OCI-LY1 (cell line): ENCODE data around the gene CDC34.

Source experiments
- EZH2 ChIP-seq: fragments of 200-600 bp; sonication (generic), shearing (Covaris generic); IDR thresholded peaks from 2 replicates; pipeline ENCODE4 v1.8.0; 2017; ENCODE audit warnings: borderline replicate concordance, mixed run types, mild to moderate bottlenecking, antibody characterized with exemption, low read length, moderate library complexity, mixed read lengths
- TF ChIP-seq, protein P1 (sequence below): fragments of 200-600 bp; sonication (generic), shearing (Covaris generic); IDR thresholded peaks from 2 replicates; pipeline ENCODE4 v1.5.1; 2017; ENCODE audit warnings: mild to moderate bottlenecking, antibody characterized with exemption, low read length, moderate library complexity, mixed read lengths

DNA sequence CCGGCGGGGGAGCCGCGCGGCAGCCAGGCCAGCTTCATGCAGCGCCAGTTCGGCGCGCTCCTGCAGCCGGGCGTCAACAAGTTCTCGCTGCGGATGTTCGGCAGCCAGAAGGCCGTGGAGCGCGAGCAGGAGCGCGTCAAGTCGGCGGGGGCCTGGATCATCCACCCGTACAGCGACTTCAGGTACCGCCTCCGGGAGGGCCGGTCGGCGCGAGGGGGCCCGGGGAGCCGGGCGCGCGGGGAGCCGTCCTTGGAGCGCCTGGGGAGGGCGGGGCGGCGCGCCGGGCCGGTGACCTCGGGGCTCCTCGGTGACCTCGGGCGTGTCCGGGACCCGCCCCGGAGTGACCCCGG, 58.8 kb downstream of the CDC34 start:
- TF ChIP-seq EZH2: no peak
- TF ChIP-seq, protein P1, sequence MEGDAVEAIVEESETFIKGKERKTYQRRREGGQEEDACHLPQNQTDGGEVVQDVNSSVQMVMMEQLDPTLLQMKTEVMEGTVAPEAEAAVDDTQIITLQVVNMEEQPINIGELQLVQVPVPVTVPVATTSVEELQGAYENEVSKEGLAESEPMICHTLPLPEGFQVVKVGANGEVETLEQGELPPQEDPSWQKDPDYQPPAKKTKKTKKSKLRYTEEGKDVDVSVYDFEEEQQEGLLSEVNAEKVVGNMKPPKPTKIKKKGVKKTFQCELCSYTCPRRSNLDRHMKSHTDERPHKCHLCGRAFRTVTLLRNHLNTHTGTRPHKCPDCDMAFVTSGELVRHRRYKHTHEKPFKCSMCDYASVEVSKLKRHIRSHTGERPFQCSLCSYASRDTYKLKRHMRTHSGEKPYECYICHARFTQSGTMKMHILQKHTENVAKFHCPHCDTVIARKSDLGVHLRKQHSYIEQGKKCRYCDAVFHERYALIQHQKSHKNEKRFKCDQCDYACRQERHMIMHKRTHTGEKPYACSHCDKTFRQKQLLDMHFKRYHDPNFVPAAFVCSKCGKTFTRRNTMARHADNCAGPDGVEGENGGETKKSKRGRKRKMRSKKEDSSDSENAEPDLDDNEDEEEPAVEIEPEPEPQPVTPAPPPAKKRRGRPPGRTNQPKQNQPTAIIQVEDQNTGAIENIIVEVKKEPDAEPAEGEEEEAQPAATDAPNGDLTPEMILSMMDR: no peak
